NCI-H2029 (cell line): ENCODE results near the gene PDZK1.
"Not testable (repeated sequence)": the region's sequence is repeated elsewhere in the genome, so short reads cannot be mapped to it uniquely, and the experiment has no call there.

Experiments used
- DNase-seq: peaks from one replicate; lab custom pipeline; 2025; lab: John Stamatoyannopoulos, UW

The PDZK1 gene

GRCh38 chr1:145707183-145707867, at the start of gene PDZK1:
Gene PDZK1 (minus strand): TSS chr1:145707368. CDS start chr1:145688021, 19,347 bp downstream.
- no peak for DNase-seq

GRCh38 chr1:145751491-145752037, 44.4 kb upstream of the PDZK1 start:
- DNase-seq = no peak

GRCh38 chr1:145750426-145750825, 43.3 kb upstream of the PDZK1 start:
- no peak for DNase-seq

- DNase-seq = no peak
Observed at GRCh38 chr1:145747398-145748247, 40.5 kb upstream of the PDZK1 start.

GRCh38 chr1:145740269-145740668, 33.1 kb upstream of the PDZK1 start:
- DNase-seq = no peak

GRCh38 chr1:145736191-145736590, 29.0 kb upstream of the PDZK1 start:
- no peak for DNase-seq

GRCh38 chr1:145730900-145731299, 23.7 kb upstream of the PDZK1 start:
- no peak for DNase-seq

GRCh38 chr1:145730467-145730866, 23.3 kb upstream of the PDZK1 start:
- no peak for DNase-seq

GRCh38 chr1:145729666-145730436, 22.7 kb upstream of the PDZK1 start:
- DNase-seq = no peak

GRCh38 chr1:145729196-145729595, 22.0 kb upstream of the PDZK1 start:
- no peak for DNase-seq

- DNase-seq = not testable (repeated sequence)
Observed at GRCh38 chr1:145726193-145726592, 19.0 kb upstream of the PDZK1 start.

- peak; percentile 3 for DNase-seq
Observed at GRCh38 chr1:145720878-145721671, 13.9 kb upstream of the PDZK1 start.

- DNase-seq = no peak
Observed at GRCh38 chr1:145720556-145720877, 13.3 kb upstream of the PDZK1 start.

- no peak for DNase-seq
Observed at GRCh38 chr1:145719230-145720079, 12.3 kb upstream of the PDZK1 start, which contains the start of gene CD160. Gene CD160 (plus strand): TSS chr1:145719499. CDS start chr1:145728328, 8,829 bp downstream.

- not testable (repeated sequence) for DNase-seq
Observed at GRCh38 chr1:145718465-145718864, 11.3 kb upstream of the PDZK1 start.

GRCh38 chr1:145717833-145718232, 10.7 kb upstream of the PDZK1 start:
- no peak for DNase-seq

GRCh38 chr1:145716641-145717345, 9.6 kb upstream of the PDZK1 start:
- DNase-seq = no peak

- no peak for DNase-seq
Observed at GRCh38 chr1:145714524-145715111, 7.5 kb upstream of the PDZK1 start.

- no peak for DNase-seq
Observed at GRCh38 chr1:145711213-145711651, 4.1 kb upstream of the PDZK1 start.
